Panc1 (cell line): ENCODE data around the gene TMEM63C.

ENCODE experiments used
- CTCF ChIP-seq: fragments of 450-650 bp; IDR thresholded peaks from 2 replicates; pipeline ENCODE4 v1.5.1; 2017; ENCODE audit warnings: mild to moderate bottlenecking
- POLR2AphosphoS5 ChIP-seq: IDR thresholded peaks from 2 replicates; pipeline ENCODE4 v1.6.1; 2012; ENCODE audit warnings: mild to moderate bottlenecking, low read depth, low read length, moderate library complexity
- SIN3A ChIP-seq: IDR thresholded peaks from 2 replicates; pipeline ENCODE4 v1.6.1; 2012; ENCODE audit warnings: low read depth, mild to moderate bottlenecking, low read length, moderate library complexity, borderline replicate concordance; ENCODE audit not compliant: insufficient read depth

GRCh38 chr14:77303417-77304156, 122.0 kb downstream of the TMEM63C start:
- no peak for TF ChIP-seq POLR2AphosphoS5
- TF ChIP-seq CTCF, result no peak
- TF ChIP-seq SIN3A, result no peak
